ENCODE data around the gene ZDHHC7.

Gene ZDHHC7

DNA sequence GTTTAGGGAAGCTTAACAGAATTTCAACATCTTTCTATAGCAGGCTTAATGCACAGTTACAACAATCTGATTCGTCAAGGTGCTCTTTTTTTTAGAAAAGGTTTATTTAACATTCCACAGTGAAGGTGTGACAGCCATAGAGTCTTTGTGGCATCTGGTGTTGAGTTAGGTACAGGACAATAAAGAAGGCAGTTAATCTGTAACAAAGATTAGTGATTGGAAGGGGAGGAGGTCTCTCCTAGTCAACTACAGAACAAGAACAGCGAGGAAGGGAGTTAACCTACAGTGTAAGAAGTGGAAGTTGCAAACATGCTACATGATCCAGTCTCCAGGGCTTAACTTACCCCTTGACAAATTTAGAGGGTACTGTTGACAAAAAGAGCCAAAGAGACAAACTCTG lies 3.0 kb upstream of the ZDHHC7 start:
- Histone ChIP-seq H3K4me3 (ENCODE audit: low read depth, low read length) (no peak overlapping the region), H3K36me3 (no peaks in the 10 kb centered on the region), H3K9me3 (ENCODE audit: severe bottlenecking) (no peaks in the 10 kb centered on the region), H3K27ac (no peak overlapping the region), H3K27me3 (ENCODE audit: insufficient read depth, low read depth, severe bottlenecking) (no peaks in the 10 kb centered on the region)
- DNase-seq = no peak
- TF ChIP-seq, protein P1, sequence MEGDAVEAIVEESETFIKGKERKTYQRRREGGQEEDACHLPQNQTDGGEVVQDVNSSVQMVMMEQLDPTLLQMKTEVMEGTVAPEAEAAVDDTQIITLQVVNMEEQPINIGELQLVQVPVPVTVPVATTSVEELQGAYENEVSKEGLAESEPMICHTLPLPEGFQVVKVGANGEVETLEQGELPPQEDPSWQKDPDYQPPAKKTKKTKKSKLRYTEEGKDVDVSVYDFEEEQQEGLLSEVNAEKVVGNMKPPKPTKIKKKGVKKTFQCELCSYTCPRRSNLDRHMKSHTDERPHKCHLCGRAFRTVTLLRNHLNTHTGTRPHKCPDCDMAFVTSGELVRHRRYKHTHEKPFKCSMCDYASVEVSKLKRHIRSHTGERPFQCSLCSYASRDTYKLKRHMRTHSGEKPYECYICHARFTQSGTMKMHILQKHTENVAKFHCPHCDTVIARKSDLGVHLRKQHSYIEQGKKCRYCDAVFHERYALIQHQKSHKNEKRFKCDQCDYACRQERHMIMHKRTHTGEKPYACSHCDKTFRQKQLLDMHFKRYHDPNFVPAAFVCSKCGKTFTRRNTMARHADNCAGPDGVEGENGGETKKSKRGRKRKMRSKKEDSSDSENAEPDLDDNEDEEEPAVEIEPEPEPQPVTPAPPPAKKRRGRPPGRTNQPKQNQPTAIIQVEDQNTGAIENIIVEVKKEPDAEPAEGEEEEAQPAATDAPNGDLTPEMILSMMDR (IDR thresholded peaks at IDR 0.05; ENCODE audit: low read depth, low read length) = no peak

DNA sequence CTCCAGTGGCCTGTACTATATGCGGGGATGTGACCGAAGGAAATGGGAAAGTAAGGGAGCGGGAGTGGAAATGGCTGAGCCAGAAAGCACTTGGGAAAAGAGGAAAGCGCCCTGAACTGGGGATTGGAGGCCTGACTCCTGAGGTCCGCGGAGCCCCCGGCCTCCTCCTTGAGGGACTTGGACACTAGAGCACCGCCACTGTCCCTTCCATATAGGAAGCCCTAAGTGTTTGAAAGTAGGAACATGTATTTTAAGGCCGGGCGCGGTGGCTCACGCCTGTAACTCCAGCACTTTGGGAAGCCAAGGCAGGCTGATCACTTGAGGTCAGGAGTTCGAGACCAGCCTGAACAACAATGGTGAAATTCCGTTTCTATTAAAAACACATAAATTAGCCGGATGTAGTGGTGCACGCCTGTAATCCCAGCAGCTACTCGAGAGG lies 530 bp upstream of the ZDHHC7 start:
- Histone ChIP-seq H3K27me3 (ENCODE audit: insufficient read depth, low read depth, severe bottlenecking) (no peaks in the 10 kb centered on the region), H3K36me3 (no peaks in the 10 kb centered on the region), H3K4me3 (ENCODE audit: low read depth, low read length) (peak overlapping the region; percentile 87), H3K27ac (peak overlapping the region; percentile 90), H3K9me3 (ENCODE audit: severe bottlenecking) (no peaks in the 10 kb centered on the region)
- no peak for DNase-seq
- TF ChIP-seq, protein P1 (IDR thresholded peaks at IDR 0.05; ENCODE audit: low read depth, low read length) = no peak

DNA sequence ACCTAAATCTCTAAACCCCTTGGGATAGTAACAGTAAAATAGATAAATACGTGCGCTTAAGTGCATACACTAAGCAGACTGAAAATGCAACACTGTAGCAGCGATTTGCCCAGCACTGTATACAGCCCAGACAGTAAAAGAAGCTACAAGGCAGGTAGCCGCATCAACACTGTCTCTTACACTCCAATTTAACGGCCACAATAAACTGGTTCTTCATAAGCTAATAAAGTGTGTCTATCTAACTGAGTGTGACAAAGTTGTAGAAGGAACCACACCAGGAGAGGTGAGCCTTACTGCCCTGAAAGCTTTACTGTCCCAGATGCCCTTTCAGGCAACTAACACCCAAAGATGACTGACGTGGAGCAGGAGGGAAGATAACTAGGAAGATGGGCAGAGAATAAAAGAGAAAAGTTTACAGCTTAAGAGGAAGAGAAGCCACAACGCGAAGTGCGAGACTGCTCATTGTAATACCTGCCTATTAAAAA lies 847 bp downstream of the ZDHHC7 start:
- Histone ChIP-seq H3K27me3 (ENCODE audit: insufficient read depth, low read depth, severe bottlenecking) (no peaks in the 10 kb centered on the region), H3K9me3 (ENCODE audit: severe bottlenecking) (no peaks in the 10 kb centered on the region), H3K27ac (no peak overlapping the region), H3K36me3 (no peaks in the 10 kb centered on the region), H3K4me3 (ENCODE audit: low read depth, low read length) (peak overlapping the region; percentile 87)
- DNase-seq = no peak
- TF ChIP-seq, protein P1 (IDR thresholded peaks at IDR 0.05; ENCODE audit: low read depth, low read length) = no peak

DNA sequence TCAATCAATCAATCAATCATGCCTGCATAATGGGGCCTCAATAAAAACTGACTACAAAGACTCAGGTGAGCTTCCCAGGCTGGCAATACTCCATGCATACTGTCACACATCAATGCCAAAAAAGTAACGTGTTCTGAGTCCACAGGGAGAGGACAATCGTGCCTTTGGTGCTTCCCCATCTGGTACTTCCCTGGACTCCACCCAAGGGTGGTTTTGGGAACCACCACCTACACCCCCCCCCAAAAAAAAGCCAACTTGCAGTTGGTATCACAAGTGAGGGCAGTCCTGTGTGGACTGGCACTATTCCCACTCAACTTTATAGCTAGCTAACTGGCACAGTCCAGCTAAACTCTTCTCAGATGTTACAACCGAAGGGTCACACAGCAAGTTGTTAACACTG lies 3.1 kb downstream of the ZDHHC7 start:
- Histone ChIP-seq H3K36me3 (no peaks in the 10 kb centered on the region), H3K9me3 (ENCODE audit: severe bottlenecking) (no peaks in the 10 kb centered on the region), H3K27ac (no peak overlapping the region), H3K27me3 (ENCODE audit: insufficient read depth, low read depth, severe bottlenecking) (no peaks in the 10 kb centered on the region), H3K4me3 (ENCODE audit: low read depth, low read length) (no peak overlapping the region)
- no peak for DNase-seq
- TF ChIP-seq, protein P1 (IDR thresholded peaks at IDR 0.05; ENCODE audit: low read depth, low read length) = no peak

DNA sequence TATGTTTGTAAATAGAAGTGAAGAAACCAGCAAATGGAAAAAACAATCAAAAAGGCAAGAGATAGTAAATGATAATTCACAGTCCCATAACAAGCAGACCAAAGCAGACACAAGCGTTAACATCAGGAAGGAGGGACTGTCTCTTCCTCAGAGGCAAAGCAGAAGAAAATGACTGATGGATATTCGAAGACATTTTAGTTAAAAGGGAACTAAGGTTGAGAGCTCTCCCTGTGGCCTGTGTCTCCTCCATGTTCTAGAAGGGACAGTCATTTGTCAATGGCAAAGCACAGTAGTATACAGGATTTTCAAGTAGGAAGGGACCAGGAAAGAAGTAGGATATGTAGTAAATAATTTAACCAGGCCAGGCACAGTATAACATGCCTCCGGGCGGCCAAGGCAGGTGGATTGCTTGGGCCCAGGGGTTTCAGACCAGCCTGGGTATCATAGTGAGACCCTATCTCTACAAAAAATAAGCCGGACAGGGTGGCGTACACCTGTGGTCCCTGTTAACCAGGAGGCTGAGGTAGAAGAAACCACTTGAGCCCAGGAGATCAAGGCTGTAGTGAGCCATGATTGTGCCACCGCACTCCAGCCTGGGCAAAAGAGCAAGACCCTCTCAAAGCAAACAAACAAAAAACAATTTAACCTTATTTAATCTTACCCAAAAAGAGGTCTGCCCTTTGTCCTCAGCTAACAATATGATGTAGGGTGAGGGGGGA lies 3.7 kb downstream of the ZDHHC7 start:
- H3K27ac ChIP-seq = no peak overlapping the region
- H3K27me3 ChIP-seq (ENCODE audit: insufficient read depth, low read depth, severe bottlenecking) = no peaks in the 10 kb centered on the region
- H3K4me3 ChIP-seq (ENCODE audit: low read depth, low read length) = no peak overlapping the region
- H3K36me3 ChIP-seq = no peaks in the 10 kb centered on the region
- no peak for DNase-seq
- H3K9me3 ChIP-seq (ENCODE audit: severe bottlenecking) = no peaks in the 10 kb centered on the region
- TF ChIP-seq, protein P1 (IDR thresholded peaks at IDR 0.05; ENCODE audit: low read depth, low read length) = no peak

DNA sequence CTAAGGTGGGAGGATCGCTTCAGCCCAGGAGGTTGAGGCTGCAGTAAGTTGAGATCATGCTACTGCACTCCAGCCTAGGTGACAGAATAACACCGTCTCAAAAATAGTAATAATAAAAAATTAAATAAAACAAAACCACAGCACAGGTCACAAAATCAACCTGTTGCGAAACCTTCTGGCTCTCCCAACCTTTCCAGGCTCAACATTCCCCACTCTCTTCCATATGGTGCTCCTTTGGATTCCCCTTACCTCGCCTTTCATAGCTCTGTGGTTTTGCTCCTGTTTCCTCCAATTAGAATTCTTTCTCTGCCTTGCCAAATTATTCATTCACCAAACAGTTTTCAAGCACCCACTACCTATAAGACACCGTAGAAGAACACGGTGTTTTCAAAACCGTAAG lies 4.7 kb downstream of the ZDHHC7 start:
- Histone ChIP-seq H3K36me3 (no peaks in the 10 kb centered on the region), H3K4me3 (ENCODE audit: low read depth, low read length) (no peak overlapping the region)
- TF ChIP-seq, protein P1 (IDR thresholded peaks at IDR 0.05; ENCODE audit: low read depth, low read length) = no peak

More for the DNA sequence above, 4.7 kb downstream of the ZDHHC7 start:
- DNase-seq = no peak
- Histone ChIP-seq H3K27me3 (ENCODE audit: insufficient read depth, low read depth, severe bottlenecking) (no peaks in the 10 kb centered on the region), H3K27ac (no peak overlapping the region), H3K9me3 (ENCODE audit: severe bottlenecking) (no peaks in the 10 kb centered on the region)
